Activated gamma-delta T cell treated with anti-CD3 and anti-CD28 coated beads, Interleukin-2, amount 50 U/mL, for 16 hours (primary cell): Measurements from ENCODE around the gene CRK.
"Not testable (repeated sequence)": the region's sequence is repeated elsewhere in the genome, so short reads cannot be mapped to it uniquely, and the experiment has no call there.

Experiments
- DNase-seq: peaks from one replicate; pipeline ENCODE4 v3.0.0-alpha.2; 2020; ENCODE audit warnings: low read depth

CRK gene

DNA sequence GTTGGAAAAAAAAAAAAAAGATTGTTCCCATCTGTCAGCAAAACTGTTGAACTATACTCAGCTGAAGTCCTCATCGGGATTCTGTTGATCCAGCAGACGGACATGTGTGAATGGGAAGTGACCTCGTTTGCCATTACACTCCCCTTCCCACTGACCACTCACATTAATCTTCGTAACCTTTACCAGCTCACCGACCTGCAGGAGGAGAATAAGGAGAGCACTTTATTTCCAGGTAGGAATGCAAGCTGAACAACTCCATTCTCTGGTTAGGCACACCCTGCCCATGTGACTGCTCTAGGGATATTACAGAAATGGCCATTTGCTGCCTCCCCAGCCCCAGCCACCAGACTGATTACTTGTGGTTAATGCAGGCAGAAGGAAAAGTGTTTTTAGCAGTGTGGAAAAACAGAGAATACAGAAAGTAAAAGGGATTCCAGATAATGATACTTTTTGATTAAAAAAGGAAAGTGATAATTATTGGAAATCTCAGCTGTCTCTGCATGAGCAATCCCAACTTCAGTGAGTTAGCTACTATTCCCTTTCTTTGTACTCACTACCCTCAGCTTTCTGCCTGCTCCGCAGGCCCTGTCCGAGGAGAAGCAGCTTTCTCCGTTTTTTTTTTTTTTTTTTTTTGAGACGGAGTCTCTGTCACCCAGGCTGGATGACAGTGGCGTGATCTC lies 32.4 kb downstream of the CRK start:
- no peak for DNase-seq

DNA sequence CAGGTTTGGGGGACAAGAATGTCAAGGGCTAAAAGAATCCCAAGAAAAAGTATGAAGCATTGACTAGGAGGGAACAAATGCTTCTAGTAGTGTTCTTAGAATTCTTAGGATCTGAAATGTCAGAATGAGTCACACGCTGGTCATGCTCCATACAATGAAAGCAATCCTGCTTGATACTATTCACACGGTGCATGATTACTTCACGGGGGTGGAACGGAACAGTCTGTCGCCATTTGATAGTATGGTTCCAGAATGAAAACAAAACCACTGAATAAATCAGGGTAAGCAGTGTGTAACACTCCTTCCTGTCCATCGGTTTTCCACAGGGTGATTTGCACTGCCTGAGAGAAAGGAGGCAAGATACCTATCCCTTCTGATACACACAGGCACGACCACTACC lies 33.1 kb downstream of the CRK start:
- DNase-seq: no peak

DNA sequence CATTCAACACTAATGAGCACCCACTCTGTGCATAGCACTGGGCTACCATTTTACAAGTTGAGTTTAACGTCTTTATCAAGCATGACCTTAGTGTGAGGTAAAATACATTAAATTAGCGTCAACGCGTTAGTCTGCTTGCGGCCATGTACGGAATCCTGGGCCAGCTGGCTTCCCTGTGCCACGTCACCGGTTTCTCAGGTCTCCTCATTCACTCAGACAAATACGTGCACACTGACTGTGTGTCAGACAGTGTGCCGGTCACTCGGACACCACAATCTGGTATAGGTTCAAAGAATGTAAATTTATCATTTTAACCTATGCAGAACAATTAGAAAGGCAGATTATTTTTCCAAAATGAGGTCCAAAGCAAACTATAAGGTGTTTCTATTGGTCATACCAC lies 34.6 kb downstream of the CRK start:
- no peak for DNase-seq

DNA sequence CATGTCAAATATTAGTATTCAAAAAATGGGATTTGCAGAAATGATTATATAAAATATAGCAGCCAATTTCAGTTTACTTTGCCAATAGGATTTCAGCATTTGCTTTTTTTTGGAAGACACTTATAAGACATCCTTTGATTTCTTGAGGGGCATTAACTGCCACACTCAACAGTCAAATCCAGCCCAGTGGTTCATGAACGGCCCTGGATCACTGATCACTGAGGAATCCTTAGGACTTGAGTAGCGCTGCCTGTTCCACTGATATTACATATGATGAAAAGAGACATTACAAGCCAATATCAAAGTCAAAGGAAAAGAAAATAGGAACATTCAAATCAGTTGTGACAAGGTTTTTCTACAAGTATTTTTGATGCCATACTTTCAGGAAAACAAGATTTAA lies 35.1 kb downstream of the CRK start:
- DNase-seq: no peak

DNA sequence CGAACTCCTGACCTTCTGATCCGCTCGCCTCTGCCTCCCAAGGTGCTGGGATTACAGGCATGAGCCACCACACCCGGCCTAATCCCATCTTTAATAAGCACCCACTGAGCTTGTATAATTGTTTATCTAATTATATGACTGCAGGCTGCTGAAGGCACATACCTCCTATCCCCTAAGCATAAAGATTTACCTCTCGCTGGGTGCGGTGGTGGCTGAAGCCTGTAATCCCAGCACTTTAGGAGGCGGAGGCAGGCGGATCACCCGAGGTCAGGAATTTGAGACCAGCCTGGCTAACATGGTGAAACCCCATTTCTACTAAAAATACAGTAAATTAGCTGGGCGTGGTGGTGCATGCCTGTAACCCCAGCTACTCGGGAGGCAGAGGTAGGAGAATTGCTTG lies 35.9 kb downstream of the CRK start:
- DNase-seq: no peak

DNA sequence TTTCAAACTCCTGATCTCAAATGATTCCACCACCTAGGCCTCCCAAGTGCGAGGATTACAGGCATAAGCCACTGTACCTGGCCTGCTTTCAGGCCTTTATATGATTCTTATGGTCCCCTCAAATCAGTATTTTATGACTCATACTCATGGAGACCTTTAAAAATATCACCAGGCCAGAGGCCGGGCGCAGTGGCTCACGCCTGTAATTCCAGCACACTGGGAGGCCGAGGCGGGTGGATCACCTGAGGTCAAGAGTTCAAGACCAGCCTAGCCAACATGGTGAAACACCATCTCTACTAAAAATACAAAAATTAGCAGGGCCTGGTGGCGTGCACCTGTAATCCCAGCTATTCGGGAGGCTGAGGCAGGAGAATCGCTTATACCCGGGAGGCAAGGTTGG lies 37.6 kb downstream of the CRK start:
- DNase-seq: not testable (repeated sequence)

DNA sequence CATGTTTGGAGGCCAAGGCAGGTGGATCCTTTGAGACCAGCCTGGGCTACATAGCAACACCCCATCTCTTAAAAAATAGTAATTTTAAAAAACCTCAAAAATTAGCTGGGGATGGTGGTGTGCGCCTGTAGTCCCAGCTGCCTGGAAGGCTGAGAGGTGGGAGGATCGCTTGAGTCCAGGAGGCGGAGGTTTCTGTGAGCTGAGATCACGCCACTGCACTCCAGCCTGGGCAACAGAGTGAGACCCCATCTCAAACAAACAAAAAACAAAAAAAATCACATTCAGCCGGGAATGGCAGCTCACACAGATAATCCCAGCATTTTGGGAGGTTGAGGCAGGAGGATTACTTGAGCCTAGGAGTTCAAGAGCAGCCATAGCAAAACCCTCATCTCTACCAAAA lies 39.6 kb downstream of the CRK start:
- DNase-seq: no peak

DNA sequence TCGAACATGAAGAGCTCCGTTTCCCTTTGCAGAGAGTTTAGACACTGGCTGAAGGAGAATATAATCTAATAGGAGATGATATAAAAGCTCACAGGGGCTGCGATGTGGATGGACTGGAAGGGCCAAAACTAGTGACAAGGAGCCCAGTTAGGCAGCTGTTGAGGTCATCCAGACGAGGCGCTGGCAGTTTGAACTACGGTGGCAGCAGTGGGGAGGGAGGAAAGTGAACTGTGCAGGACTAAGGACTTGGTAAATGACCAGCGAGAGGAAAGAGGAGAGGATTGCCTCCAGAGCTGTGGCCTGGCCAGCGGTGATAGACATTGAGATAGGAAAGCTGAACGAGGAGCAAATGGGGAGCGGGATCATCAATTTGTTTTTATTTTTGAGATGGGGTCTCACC lies 41.4 kb downstream of the CRK start:
- DNase-seq: no peak

DNA sequence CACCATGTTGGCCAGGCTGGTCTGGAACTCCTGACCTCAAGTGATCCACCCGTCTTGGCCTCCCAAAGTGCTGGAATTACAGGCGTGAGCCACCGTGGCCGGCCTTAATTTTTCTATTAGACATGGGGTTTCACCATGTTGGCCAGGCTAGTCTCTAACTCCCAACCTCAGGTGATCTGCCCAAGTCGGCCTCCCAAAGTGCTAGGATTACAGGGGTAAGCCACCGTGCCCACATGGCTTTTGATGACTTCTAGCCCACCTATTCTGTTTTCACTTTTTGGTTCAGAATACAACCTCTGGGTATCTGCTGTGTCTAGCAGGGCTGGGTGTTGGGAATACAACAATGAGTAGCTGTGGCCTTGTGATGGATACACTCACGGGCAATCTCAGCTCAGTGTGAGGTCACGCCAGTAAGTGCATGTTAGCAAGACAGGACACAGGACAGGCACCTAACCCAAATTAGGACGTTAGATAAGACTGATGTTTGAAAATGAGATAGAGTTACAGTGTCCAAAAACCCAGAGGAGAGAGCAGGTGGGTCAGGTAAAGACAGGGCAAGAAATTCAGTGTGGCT lies 41.9 kb downstream of the CRK start:
- no peak for DNase-seq

DNA sequence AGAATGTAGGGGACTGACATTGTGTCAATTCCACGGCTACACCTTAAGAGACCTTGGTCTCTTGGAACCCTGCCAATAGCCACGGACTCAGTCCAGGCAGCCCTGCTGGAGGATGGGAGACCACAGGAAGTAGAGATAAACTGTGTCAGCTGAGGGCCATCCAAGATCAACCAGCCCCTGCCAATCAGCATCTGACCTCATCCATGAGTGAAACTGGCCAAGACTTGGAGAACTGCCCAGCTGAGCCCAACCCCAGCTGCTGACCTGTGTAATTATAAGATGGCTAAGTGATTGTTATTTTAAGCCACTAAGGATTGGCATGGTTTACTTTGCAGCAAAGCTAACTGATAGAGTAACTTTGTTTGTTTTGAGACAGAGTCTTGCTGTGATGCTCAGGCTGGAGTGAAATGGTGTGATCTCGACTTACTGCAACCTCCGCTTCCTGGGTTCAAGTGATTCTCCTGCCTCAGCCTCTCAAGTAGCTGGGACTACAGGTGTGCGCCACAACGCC lies 42.7 kb downstream of the CRK start:
- DNase-seq: no peak

DNA sequence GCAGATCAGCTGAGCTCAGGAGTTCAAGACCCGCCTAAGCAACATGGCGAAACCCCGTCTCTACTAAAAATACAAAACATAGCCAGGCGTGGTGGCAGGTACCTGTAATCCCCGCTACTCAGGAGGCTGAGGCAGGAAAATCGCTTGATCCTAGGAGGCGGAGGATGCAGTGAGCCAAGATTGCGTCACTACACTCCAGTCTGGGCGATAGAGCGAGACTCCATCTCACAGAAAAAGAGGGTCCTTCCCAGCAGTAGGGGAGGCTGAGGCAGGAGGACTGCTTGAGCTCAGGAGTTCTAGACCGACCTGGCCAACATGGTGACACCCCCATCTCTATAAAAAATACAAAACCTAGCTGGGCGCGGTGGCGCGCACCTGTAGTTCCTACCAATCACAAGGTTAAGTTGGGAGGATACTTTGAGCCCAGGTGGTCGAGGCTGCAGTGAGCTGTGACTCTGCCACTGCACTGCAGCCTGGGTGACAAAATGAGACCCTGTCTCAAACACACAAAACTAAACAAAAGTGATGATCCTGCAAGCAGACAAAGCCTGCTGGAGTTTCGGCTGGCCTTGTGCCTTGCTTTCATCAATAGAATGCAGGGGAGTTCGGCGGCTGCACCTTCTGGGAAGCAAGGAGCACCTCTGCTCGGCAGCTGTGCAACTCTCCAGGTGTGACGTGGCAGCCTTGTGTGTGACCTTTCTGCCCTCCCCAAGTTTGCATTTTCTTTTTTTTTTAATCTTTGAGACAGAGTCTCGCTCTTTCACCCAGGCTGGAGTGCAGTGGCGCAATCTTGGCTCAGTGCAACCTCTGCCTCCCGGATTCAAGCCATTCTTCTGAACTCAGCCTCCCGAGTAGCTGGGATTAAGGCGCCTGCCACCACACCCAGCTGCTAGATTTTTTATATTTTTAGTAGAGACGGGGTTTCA lies 43.6 kb downstream of the CRK start:
- no peak for DNase-seq

DNA sequence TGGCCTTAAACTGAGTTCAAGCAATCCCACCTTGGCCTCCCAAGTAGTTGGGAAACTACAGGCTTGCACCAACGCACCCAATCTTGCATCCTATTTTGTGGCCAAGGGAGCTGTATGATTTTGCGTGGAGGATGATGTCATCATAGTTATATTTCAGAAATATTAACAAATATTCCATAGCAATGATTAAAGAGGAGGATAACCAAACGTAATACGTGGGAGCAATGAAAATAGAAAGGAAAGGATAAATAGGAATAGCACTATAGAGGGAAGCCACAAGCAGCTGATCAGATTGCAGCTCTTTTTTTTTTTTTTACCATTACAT lies 53.8 kb downstream of the CRK start:
- no peak for DNase-seq

DNA sequence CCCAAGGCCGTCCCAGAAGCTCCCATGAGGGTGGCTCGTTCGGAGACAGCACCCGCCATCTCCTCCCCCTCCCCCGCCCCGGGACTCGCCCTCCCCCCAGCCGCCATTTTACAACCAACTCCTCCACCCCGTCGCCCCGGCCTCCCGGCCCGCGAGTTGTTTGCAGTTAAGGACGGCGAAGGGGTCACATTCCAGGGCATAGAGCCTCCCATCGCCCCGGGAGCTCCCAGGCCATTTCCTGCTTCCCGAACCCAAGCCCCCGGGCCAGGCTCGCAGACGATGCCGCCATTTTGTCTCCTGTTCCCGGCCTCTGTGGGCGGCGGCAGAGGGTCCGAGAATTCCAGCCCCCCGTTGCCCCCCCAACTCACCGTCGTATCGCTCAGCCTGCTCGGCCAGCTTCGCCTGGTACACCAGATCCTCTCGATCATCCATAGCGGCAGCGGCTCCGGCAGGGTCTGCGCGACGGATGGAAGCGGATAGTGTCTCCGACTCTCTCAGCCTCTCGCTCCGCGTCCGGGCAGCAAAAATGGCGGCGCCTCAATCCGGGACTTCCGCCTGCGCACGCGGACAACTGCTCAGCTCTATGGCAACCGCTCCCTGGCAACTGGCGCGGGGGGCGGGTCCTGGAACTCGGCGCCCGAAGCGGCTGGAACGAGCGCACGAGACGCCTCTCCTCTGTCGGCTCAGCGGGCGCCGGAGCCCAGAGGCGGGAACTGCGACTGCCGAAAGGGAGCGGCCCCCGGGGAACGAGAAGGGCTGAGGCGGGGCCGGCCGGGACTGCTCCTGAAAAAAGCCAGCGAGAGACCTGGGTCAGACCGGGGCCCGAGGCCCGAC lies 56.1 kb downstream of the CRK start, which contains the start of gene YWHAE:
TSS of gene YWHAE (minus strand) at position 544 of the 834 bp plus-strand sequence. CDS start at position 432, 112 bp downstream.
- DNase-seq: peak; percentile 95

DNA sequence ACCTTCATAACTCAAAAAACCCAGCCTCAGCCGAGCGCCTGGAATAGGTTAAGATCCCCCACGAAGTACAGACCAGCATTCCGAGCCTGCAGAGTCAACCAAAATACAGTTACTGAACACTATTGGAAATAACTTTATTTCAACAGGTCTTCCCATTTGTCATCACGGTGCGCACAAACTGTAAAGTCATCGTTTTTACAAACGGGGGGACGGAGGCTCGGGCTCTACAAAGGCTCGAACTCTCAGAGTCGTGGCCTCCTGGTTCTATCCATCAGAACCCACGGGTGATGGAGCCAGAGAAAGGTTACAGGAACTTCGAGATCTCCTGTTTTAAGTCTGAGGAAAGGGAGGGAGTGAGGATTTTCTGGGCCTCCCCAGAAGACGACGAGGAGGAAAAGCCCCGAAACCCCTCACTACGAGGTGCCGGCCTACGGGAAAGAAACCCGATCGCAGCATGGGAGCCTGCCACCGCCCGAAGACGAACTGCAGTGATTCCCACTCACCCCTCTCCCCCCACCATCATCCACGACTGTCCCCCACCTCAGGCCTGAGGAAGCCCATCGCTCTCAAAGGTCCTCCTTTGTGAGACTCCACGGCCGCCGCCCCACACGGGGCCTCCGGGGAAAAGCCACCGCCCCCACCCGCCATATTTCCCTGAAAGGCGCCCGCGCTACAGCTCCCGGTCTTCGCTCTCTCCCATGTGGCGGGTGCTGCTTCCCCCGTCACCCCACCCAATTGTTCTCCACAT lies 56.9 kb downstream of the CRK start:
- no peak for DNase-seq

DNA sequence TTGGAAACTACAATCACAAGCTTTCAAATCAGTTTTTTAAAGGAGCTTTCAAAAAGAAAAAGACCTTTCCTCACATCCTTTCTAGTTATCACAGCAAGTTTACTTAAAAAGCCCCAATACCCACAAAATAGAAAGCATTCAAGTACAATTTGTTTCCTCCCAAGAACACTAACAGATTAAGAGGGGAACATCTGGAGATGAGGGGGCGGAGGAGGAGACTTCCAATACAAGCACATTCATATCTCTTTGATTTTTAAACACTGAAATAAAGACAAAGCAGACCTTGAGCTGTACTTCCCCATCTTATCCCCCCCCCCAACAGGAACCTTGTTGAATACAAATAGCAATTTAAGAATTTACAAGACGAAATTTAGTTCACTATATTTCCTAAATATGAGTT lies 58.0 kb downstream of the CRK start:
- DNase-seq: no peak

DNA sequence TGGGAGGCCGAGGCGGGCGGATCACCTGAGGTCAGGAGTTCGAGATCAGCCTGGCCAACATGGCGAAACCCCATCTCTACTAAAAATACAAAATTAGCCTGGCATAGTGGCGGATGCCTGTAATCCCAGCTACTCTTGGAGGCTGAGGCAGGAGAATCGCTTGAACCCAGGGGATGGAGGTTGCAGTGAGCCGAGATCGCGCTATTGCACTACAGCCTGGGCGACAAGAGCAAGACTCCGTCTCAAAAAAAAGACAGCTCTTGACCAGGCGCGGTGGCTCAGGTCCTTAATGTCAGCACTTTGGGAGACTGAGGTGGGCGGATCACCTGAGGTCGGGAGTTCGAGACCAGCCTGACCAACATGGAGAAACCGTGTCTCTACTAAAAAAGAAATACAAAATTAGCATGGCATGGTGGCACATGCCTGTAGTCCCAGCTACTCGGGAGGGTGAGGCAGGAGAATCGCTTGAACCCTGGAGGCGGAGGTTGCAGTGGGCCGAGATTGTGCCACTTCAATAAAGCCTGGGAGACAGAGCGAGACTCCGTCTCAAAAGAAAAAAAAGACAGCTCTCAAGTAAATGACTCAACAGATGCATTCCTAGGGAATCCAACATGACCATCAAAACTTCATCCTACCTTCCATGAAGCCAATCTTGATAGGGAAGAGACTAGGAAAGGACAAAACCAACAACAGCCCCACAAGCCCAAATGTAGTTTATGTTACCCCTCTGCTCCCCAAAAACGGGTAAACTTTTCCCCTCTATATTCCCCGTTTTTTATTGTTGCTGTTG lies 60.0 kb downstream of the CRK start:
- not testable (repeated sequence) for DNase-seq

DNA sequence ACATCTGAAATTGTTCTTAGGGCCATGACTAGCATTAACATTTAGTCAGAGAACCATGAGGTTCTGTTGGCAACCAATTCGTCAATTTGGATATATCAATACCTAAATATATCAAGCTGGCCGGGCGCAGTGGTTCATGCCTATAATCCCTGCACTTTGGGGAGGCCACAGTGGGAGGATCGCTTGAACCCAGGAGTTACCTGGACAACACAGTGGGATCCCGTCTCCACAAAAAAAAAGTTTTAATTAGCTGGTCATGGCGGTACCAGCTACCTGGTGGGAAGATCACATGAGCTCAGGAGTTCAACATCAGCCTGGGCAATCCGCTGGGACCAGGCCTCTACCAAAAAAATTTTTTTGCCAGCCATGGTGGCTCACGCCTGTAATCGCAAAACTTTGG lies 64.5 kb downstream of the CRK start:
- no peak for DNase-seq

DNA sequence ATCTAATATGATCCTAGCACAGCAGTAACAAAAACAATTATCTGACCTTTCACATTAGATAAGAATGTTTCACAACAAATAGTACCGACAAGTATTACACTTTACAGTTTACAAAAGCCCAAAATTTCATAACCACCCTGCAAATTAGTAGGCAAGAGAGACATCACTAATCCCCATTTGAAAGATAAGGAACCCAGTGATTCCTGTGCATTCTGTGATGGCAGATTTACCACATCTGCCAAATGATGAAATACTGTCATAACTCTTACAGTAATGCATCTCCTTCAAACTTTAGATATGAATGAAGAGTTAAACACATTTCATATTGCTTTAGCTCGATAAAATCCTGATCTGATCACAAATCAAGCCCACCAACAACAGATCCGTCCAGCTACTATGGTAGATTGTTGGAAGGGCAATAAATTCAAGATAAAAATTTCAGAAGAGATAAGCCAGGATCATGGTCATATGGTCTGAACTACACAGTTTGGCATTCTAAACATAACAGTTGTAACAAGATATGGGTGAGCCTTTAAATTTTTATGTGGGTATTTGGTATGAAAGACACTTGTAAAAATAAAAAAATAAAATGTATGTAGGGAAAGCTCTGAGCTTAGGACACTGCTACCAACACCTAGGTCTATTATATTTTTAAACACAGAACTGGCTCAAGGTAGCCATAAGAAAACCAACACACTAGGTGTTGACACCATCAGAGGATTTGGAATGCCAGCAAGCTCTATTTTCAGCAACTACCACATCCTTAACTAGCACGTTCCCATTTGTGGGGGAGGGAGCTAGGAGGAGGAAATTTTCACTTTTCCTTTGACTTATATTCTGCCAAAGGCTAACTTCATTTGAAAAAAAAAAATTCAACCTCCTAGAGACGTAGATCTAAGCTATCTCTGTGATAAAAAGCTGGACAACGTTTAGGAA lies 65.3 kb downstream of the CRK start:
- DNase-seq: no peak

DNA sequence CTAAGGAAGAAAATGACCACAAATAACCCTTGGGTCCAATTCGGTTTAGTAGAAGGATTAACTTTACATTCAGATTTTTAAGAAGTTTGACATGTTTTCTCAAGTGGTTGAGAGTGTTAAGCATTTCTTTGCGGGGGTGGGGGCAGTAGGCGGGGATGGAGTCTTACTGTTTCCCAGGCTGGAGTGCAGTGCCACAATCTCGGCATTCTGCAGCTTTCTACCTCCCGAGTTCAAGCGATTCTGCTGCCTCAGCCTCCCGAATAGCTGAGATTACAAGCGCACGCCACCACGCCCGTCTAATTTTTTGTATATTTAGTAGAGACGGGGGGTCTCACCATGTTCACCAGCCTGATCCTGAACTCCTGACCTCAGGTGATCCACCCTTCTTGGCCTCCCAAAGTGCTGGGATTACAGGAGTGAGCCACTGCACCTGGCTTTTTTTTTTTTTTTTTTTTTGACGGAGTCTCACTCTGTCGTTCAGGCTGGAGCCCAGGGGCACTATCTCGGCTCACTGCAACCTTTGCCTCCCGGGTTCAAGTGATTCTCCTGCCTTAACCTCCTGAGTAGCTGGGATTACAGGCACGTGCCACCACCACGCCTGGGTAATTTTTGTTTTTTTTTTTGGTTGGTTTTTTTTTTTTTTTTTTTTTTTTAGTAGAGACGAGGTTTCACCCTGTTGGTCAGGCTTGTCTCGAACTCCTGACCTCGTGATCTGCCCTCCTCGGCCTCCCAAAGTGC lies 68.4 kb downstream of the CRK start:
- not testable (repeated sequence) for DNase-seq
